Ovary (tissue), 9 donors: ENCODE measurements around the gene CYP8B1. TPM values are rescaled to one million over a fixed set of nuclear protein-coding genes. Genes with fewer than 3 reads are reported as not detected.

Source experiments
- DNase-seq, 5 donors: peaks; one replicate each; pipeline ENCODE4 v3.0.0-alpha.2; 2019 to 2020
- H3K27ac ChIP-seq, 2 donors: fragments of 200-600 bp; one replicate each; pipeline versions ENCODE4 v1.5.1 to v1.8.0; 2019 to 2022
- H3K27me3 ChIP-seq: fragments of 200-600 bp; one replicate; pipeline ENCODE4 v1.8.0; 2022
- H3K36me3 ChIP-seq: fragments of 200-600 bp; sonication (generic); one replicate; pipeline ENCODE4 v1.5.1; 2019
- H3K4me1 ChIP-seq: one replicate; pipeline ENCODE4 v1.8.1; 2013; ENCODE audit warnings: mild to moderate bottlenecking, moderate library complexity; ENCODE audit not compliant: insufficient read depth
- H3K4me3 ChIP-seq: fragments of 200-600 bp; sonication (generic); one replicate; pipeline ENCODE4 v1.5.1; 2017
- H3K9me3 ChIP-seq, 2 donors: fragments of 200-600 bp in 1 of 2; sonication (generic) in 1 of 2; one replicate each; pipeline versions ENCODE4 v1.5.1 to v1.8.1; 2013 to 2019; ENCODE audit warnings: mild to moderate bottlenecking in 1 of 2, moderate library complexity in 1 of 2
- CTCF ChIP-seq, 3 donors: fragments of 450-650 bp in 2 of 3; fragments of 200-600 bp in 1 of 3; IDR thresholded peaks; one replicate each; pipeline versions ENCODE4 v1.5.1 to v1.8.0; 2016 to 2022; ENCODE audit warnings: antibody characterized with exemption in 3 of 3, mild to moderate bottlenecking in 1 of 3
- EP300 ChIP-seq: sonication (generic); formaldehyde crosslinking; IDR thresholded peaks from one replicate; pipeline ENCODE4 v1.6.1; 2017; ENCODE audit warnings: antibody characterized with exemption
- POLR2A ChIP-seq: fragments of 450-650 bp; IDR thresholded peaks from one replicate; pipeline ENCODE4 v1.6.1; 2017; ENCODE audit warnings: antibody characterized with exemption, mild to moderate bottlenecking, moderate library complexity
- WGBS, 3 donors: extraction: QIAGEN DNeasy Blood & Tissue Kit in 1 of 3; methylation state at CpG; one replicate each; pipeline versions ENCODE4 v1.1.5 to v1.1.7; 2013 to 2017; 5-methylcytosine and 5-hydroxymethylcytosine counted together
- intact Hi-C, 4 donors: fragments of 100-400 bp; cut with DNase I; formaldehyde crosslinking; loops; one replicate each; pipeline versions ENCODE4 v1.11.0 to v1.15.1; 2022 to 2023
- polyA plus RNA-seq, 2 donors: library from polyadenylated mRNA; stranded (reverse); fragments of 200-250 nt in 1 of 2; fragments of 350-450 nt in 1 of 2; fragmentation: Illumina TruSeq in 1 of 2; extraction: RNeasy Lipid Tissue Mini Kit (QIAGEN cat#74804) in 1 of 2; gene quantifications; one replicate each; pipeline ENCODE4 v1.2.3, GENCODE V29; 2013 to 2014
- total RNA-seq, 7 donors: library from RNA; depleted of rRNA in 2 of 7; stranded (reverse); fragments of >200 nt in 2 of 7; fragmentation: NEBNext Ultra II Directional in 3 of 7; extraction: Animal tissue kit (Norgen Biotek cat#: 25700) in 3 of 7; gene quantifications; one replicate each; pipeline versions ENCODE4 v1.1.0 to v1.2.4, GENCODE V29; 2016 to 2023
- donor health status: DM: no; HTN: no; CAD: no; lungs with moderate emphysema.
- donor health status: DM: no; HTN: no; CAD: no.
- donor health status: Bipolar disorder and iron deficiency.
- donor health status: DM: yes; HTN: yes; CAD: no.
- donor health status: DM: no; HTN: no; CAD: no.
- donor health status: DM: yes; HTN: yes; CAD: no.

Gene CYP8B1
- total and polyA plus RNA-seq, 9 donors = 0.05 to 0.46 TPM; not detected in 7

- WGBS, 3 donors = 50 to 57% (median 51%) methylated on average over 4 of the region's 4 CpGs
- Histone ChIP-seq H3K27ac (no peak overlapping the region), H3K27me3 (no peaks in the 10 kb centered on the region), H3K9me3 (no peaks in the 10 kb centered on the region), H3K36me3 (no peaks in the 10 kb centered on the region), H3K4me1 (peaks cover 2% of the 10 kb centered on the region), H3K4me3 (no peak overlapping the region)
- DNase-seq = no peak
- TF ChIP-seq EP300 = no peak
- TF ChIP-seq POLR2A = no peak
- no peak for TF ChIP-seq CTCF (IDR thresholded peaks at IDR 0.05)
- intact Hi-C loops = no loop called here
These were observed 19.9 kb downstream of the CYP8B1 start for GRCh38 chr3:42855547-42856380.

GRCh38 chr3:42855219-42855546 lies 20.5 kb downstream of the CYP8B1 start:
- peaks cover 2% of the 10 kb centered on the region for H3K4me1 ChIP-seq
- DNase-seq = no peak
- H3K36me3 ChIP-seq = no peaks in the 10 kb centered on the region
- no peaks in the 10 kb centered on the region for H3K27me3 ChIP-seq
- no peaks in the 10 kb centered on the region for H3K9me3 ChIP-seq
- H3K27ac ChIP-seq = no peak overlapping the region
- no peak for TF ChIP-seq EP300
- intact Hi-C loops = no loop called here
- H3K4me3 ChIP-seq = no peak overlapping the region

- WGBS, 3 donors = 67 to 70% (median 68%) methylated on average over 4 of the region's 4 CpGs
- H3K27ac ChIP-seq = no peak overlapping the region
- TF ChIP-seq POLR2A = no peak
- TF ChIP-seq EP300 = no peak
- TF ChIP-seq CTCF (IDR thresholded peaks at IDR 0.05) = no peak
- H3K4me3 ChIP-seq = no peak overlapping the region
- no peak for DNase-seq
- no peaks in the 10 kb centered on the region for H3K36me3 ChIP-seq
- intact Hi-C loops = no loop called here
- peaks cover 2% of the 10 kb centered on the region for H3K4me1 ChIP-seq
- H3K9me3 ChIP-seq = no peaks in the 10 kb centered on the region
- H3K27me3 ChIP-seq = no peaks in the 10 kb centered on the region
These were observed 21.9 kb downstream of the CYP8B1 start for GRCh38 chr3:42853739-42854302.

- WGBS, 3 donors = 47 to 56% (median 53%) methylated on average over 1 of the region's 1 CpG
- TF ChIP-seq POLR2A = no peak
- no peak for TF ChIP-seq CTCF (IDR thresholded peaks at IDR 0.05)
- TF ChIP-seq EP300 = no peak
- DNase-seq = no peak
- Histone ChIP-seq H3K4me3 (no peak overlapping the region), H3K36me3 (no peaks in the 10 kb centered on the region), H3K9me3 (no peaks in the 10 kb centered on the region), H3K27me3 (no peaks in the 10 kb centered on the region), H3K4me1 (peaks cover 2% of the 10 kb centered on the region), H3K27ac (no peak overlapping the region)
- intact Hi-C loops = no loop called here
These were observed 22.6 kb downstream of the CYP8B1 start for GRCh38 chr3:42853056-42853455.

GRCh38 chr3:42852441-42852840 lies 23.2 kb downstream of the CYP8B1 start:
- H3K27me3 ChIP-seq = no peaks in the 10 kb centered on the region
- 17 to 24% (median 23%) methylated on average over 2 of the region's 2 CpGs for WGBS, 3 donors
- no peaks in the 10 kb centered on the region for H3K9me3 ChIP-seq
- no peak overlapping the region for H3K4me3 ChIP-seq
- no peak for TF ChIP-seq CTCF (IDR thresholded peaks at IDR 0.05)
- no peak for TF ChIP-seq EP300
- TF ChIP-seq POLR2A = no peak
- no peak for DNase-seq
- H3K36me3 ChIP-seq = no peaks in the 10 kb centered on the region
- intact Hi-C loops = no loop called here
- peaks cover 2% of the 10 kb centered on the region for H3K4me1 ChIP-seq
- H3K27ac ChIP-seq = no peak overlapping the region
